SJSA1 (cell line): ENCODE measurements around the gene TRIM49D1. TPM values are rescaled to one million over a fixed set of nuclear protein-coding genes. Genes with fewer than 3 reads are reported as not detected.
"Not testable (repeated sequence)": the region's sequence is repeated elsewhere in the genome, so short reads cannot be mapped to it uniquely, and the experiment has no call there.

Experiments
- DNase-seq, 2 experiments: peaks; one replicate each; pipeline ENCODE4 v3.0.0-alpha.2; 2015 to 2020; ENCODE audit warnings: low spot score in 2 of 2, low read depth in 1 of 2
- H3K27ac ChIP-seq: fragments of 250-450 bp; sonication (Bioruptor Pico); 2 replicates; pipeline ENCODE4 v1.5.1; 2020; ENCODE audit warnings: mild to moderate bottlenecking, moderate library complexity
- H3K27me3 ChIP-seq: fragments of 250-450 bp; sonication (Bioruptor Pico); replicated peaks from 2 replicates; pipeline ENCODE4 v1.5.1; 2020; ENCODE audit warnings: mild to moderate bottlenecking, moderate library complexity
- H3K36me3 ChIP-seq: fragments of 250-450 bp; sonication (Bioruptor Pico); 2 replicates; pipeline ENCODE4 v1.5.1; 2020; ENCODE audit warnings: mild to moderate bottlenecking
- H3K4me1 ChIP-seq: fragments of 250-450 bp; sonication (Bioruptor Pico); replicated peaks from 2 replicates; pipeline ENCODE4 v1.6.1; 2021; ENCODE audit warnings: mild to moderate bottlenecking
- H3K4me3 ChIP-seq: fragments of 250-450 bp; sonication (Bioruptor Pico); 2 replicates; pipeline ENCODE4 v1.5.1; 2020; ENCODE audit warnings: mild to moderate bottlenecking
- H3K9me3 ChIP-seq: fragments of 250-450 bp; sonication (Bioruptor Pico); replicated peaks from 2 replicates; pipeline ENCODE4 v1.5.1; 2020; ENCODE audit warnings: mild to moderate bottlenecking
- total RNA-seq: library from RNA; depleted of rRNA; stranded (reverse); fragments of >200 nt; shearing (Covaris generic); gene quantifications from 2 replicates; pipeline ENCODE4 v1.2.3, GENCODE V29; 2014; rRNA removed

The TRIM49D1 gene
- not detected in 2 replicates for total RNA-seq

GRCh38 chr11:89922195-89922660 lies at the start of gene TRIM49D1:
Gene TRIM49D1, minus strand, starts transcription at chr11:89922245. Its CDS starts 4,535 bp downstream, at chr11:89917710.
- Histone ChIP-seq H3K36me3 (no peaks in the 10 kb centered on the region), H3K4me3 (no peak within 1 kb of the TSS)
- DNase-seq, result no peak

GRCh38 chr11:89965737-89966136 lies 43.7 kb upstream of the TRIM49D1 start, which contains the start of gene TRIM64:
Gene TRIM64, plus strand, starts transcription at chr11:89966037. Its CDS starts 2,467 bp downstream, at chr11:89968504.
- not testable (repeated sequence) for H3K27me3 ChIP-seq, H3K27ac ChIP-seq, H3K4me1 ChIP-seq, H3K9me3 ChIP-seq, H3K4me3 ChIP-seq, H3K36me3 ChIP-seq, DNase-seq

More at GRCh38 chr11:89922195-89922660, at the start of gene TRIM49D1:
- Histone ChIP-seq H3K9me3 (no peaks in the 10 kb centered on the region), H3K4me1 (no peaks in the 10 kb centered on the region), H3K27ac (no peak within 1 kb of the TSS), H3K27me3 (no peaks in the 10 kb centered on the region)

GRCh38 chr11:89960833-89961232 lies 38.8 kb upstream of the TRIM49D1 start:
- not testable (repeated sequence) for H3K36me3 ChIP-seq, H3K4me3 ChIP-seq, H3K9me3 ChIP-seq, H3K27me3 ChIP-seq, DNase-seq, H3K27ac ChIP-seq, H3K4me1 ChIP-seq

GRCh38 chr11:89923764-89924163 lies 1.7 kb upstream of the TRIM49D1 start, which contains the start of gene TRIM49D2:
Gene TRIM49D2, plus strand, starts transcription at chr11:89924064. Its CDS starts 2,698 bp downstream, at chr11:89926762.
- not testable (repeated sequence) for H3K27ac ChIP-seq, H3K9me3 ChIP-seq, H3K4me3 ChIP-seq, DNase-seq, H3K4me1 ChIP-seq, H3K36me3 ChIP-seq, H3K27me3 ChIP-seq

GRCh38 chr11:89900809-89901208 lies 21.2 kb downstream of the TRIM49D1 start:
- not testable (repeated sequence) for H3K4me3 ChIP-seq, DNase-seq, H3K27ac ChIP-seq, H3K27me3 ChIP-seq, H3K36me3 ChIP-seq, H3K4me1 ChIP-seq, H3K9me3 ChIP-seq

- H3K36me3 ChIP-seq, H3K4me1 ChIP-seq, H3K27me3 ChIP-seq, DNase-seq, H3K9me3 ChIP-seq, H3K4me3 ChIP-seq, H3K27ac ChIP-seq: not testable (repeated sequence)
Measured at GRCh38 chr11:89893245-89893644, 28.8 kb downstream of the TRIM49D1 start.

GRCh38 chr11:89877511-89877910 lies 44.5 kb downstream of the TRIM49D1 start:
- not testable (repeated sequence) for H3K27me3 ChIP-seq, DNase-seq, H3K27ac ChIP-seq, H3K4me3 ChIP-seq, H3K36me3 ChIP-seq, H3K9me3 ChIP-seq, H3K4me1 ChIP-seq

GRCh38 chr11:89872588-89872987 lies 49.5 kb downstream of the TRIM49D1 start:
- not testable (repeated sequence) for DNase-seq, H3K9me3 ChIP-seq, H3K4me1 ChIP-seq, H3K27ac ChIP-seq, H3K4me3 ChIP-seq, H3K27me3 ChIP-seq, H3K36me3 ChIP-seq

- H3K36me3 ChIP-seq, H3K9me3 ChIP-seq, H3K4me3 ChIP-seq, H3K27me3 ChIP-seq, H3K4me1 ChIP-seq, DNase-seq, H3K27ac ChIP-seq: not testable (repeated sequence)
Measured at GRCh38 chr11:89865223-89865622, 56.8 kb downstream of the TRIM49D1 start.

- not testable (repeated sequence) for H3K36me3 ChIP-seq, H3K27ac ChIP-seq, H3K27me3 ChIP-seq, H3K4me3 ChIP-seq, H3K9me3 ChIP-seq, H3K4me1 ChIP-seq, DNase-seq
Measured at GRCh38 chr11:89863906-89864704, 57.9 kb downstream of the TRIM49D1 start.

Other genes with a start within 250 kb of the TRIM49D1 start
- not detected in 2 replicates for gene TRIM77, start 211.9 kb downstream of the TRIM49D1 start, total RNA-seq
- not detected in 2 replicates for gene TRIM49, start 113.7 kb downstream of the TRIM49D1 start, total RNA-seq
- not detected in 2 replicates for gene TRIM64B, start 43.8 kb downstream of the TRIM49D1 start, total RNA-seq
- gene TRIM49D2, start 1.8 kb upstream of the TRIM49D1 start, total RNA-seq, result not detected in 2 replicates
- not detected in 2 replicates for gene TRIM64, start 43.8 kb upstream of the TRIM49D1 start, total RNA-seq
- not detected in 2 replicates for gene TRIM49C, start 108.9 kb upstream of the TRIM49D1 start, total RNA-seq
- not detected in 2 replicates for gene UBTFL1, start 163.7 kb upstream of the TRIM49D1 start, total RNA-seq
- gene NAALAD2, start 212.4 kb upstream of the TRIM49D1 start, total RNA-seq, result not detected in 2 replicates